AG20443 (cell line): ENCODE measurements around the gene LORICRIN.

Experiments
- DNase-seq: peaks from one replicate; pipeline ENCODE4 v3.0.0; 2012; ENCODE audit warnings: low spot score, mixed read lengths

Gene LORICRIN

GRCh38 chr1:153250166-153250565 is 9.3 kb upstream of the LORICRIN start:
- no peak for DNase-seq

GRCh38 chr1:153251087-153251486 is 8.4 kb upstream of the LORICRIN start:
- DNase-seq, result no peak

GRCh38 chr1:153251562-153251961 is 7.9 kb upstream of the LORICRIN start:
- no peak for DNase-seq

- DNase-seq, result no peak
These were observed 7.5 kb upstream of the LORICRIN start for GRCh38 chr1:153251988-153252387.

- DNase-seq, result no peak
These were observed 6.4 kb upstream of the LORICRIN start for GRCh38 chr1:153253076-153253475.

GRCh38 chr1:153253693-153254092 is 5.8 kb upstream of the LORICRIN start:
- no peak for DNase-seq

- DNase-seq, result no peak
These were observed 1.2 kb downstream of the LORICRIN start for GRCh38 chr1:153260585-153261280.

DNA sequence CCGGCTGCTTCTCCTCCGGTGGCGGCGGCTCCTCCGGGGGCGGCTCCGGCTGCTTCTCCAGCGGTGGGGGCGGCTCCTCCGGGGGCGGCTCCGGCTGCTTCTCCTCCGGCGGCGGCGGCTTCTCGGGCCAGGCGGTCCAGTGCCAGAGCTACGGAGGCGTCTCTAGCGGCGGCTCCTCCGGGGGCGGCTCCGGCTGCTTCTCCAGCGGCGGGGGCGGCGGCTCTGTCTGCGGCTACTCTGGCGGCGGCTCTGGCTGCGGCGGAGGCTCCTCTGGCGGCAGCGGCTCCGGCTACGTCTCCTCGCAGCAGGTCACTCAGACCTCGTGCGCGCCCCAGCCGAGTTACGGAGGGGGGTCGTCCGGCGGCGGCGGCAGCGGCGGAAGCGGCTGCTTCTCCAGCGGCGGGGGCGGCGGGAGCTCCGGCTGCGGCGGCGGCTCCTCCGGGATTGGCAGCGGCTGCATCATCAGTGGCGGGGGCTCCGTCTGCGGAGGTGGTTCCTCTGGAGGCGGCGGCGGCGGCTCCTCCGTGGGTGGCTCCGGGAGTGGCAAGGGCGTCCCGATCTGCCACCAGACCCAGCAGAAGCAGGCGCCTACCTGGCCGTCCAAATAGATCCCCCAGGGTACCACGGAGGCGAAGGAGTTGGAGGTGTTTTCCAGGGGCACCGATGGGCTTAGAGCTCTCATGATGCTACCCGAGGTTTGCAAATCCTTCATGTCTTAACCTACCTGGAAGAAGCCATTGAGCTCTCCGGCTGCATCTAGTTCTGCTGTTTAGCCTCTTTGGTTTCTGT is 2.0 kb downstream of the LORICRIN start:
- peak; percentile 46 for DNase-seq

- DNase-seq, result no peak
These were observed 2.5 kb downstream of the LORICRIN start for GRCh38 chr1:153262070-153262366.

- DNase-seq, result no peak
These were observed 3.1 kb downstream of the LORICRIN start for GRCh38 chr1:153262462-153263157.

DNA sequence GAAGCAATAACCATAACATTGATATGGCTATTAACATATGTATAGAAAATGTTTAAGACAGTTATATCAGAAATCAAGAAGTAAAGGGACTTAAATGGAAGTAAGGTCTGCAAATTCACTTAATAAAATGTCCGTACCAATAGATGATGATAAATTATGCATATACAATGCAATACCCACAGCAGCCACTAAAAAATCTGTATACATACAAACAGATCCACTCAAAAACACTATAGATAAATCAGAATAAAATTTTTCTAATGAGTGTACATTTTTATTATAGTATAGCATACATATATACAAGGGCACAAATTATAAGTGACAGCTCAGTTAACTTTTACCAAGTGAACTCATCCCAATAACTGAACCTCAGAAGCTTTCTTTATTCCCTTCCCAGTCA is 6.0 kb downstream of the LORICRIN start:
- no peak for DNase-seq

DNA sequence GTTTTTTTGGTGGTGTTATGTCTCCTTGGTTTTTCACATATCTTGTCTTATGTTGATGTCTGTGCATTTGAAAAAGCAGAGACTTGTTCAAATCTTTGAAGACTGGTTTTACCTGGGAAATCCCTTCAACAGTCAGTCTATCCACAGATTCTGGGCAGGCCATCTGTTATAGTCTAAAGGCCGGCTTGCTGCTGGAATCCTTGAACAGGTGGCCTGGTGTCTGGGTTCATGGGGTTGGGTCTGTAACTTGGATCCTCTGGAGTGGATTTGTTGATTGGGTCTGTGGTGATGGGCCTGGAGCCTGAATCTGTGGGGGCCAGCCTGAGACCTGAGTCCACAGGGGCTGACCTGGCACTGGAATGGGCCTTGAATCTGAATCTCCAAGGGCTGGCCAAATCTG is 12.2 kb downstream of the LORICRIN start:
- no peak for DNase-seq

- no peak for DNase-seq
These were observed 12.7 kb downstream of the LORICRIN start for GRCh38 chr1:153272186-153272585.

DNA sequence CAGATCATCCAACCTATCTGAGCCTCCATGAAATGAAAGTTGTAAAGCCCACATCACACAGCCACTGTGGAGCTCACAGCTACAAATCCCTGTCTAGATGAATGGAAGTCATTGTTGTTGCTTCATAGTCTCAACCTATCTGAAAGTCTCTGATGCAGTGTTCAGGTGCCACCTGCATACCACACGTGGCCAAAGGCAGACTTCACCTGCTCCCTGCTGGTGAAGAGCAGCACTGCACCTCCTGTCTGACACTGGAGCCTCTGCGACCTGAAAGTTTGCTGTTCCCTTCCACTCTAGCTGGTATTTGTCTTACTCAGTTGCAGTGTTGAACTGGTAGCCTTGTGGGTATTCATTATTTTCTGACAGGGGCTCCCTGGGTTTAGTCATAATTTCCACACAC is 18.4 kb downstream of the LORICRIN start:
- no peak for DNase-seq

- DNase-seq, result peak; percentile 31
These were observed 29.3 kb downstream of the LORICRIN start for GRCh38 chr1:153288634-153289275.

GRCh38 chr1:153291514-153291913 is 32.0 kb downstream of the LORICRIN start:
- no peak for DNase-seq

GRCh38 chr1:153292185-153292584 is 32.7 kb downstream of the LORICRIN start:
- no peak for DNase-seq

DNA sequence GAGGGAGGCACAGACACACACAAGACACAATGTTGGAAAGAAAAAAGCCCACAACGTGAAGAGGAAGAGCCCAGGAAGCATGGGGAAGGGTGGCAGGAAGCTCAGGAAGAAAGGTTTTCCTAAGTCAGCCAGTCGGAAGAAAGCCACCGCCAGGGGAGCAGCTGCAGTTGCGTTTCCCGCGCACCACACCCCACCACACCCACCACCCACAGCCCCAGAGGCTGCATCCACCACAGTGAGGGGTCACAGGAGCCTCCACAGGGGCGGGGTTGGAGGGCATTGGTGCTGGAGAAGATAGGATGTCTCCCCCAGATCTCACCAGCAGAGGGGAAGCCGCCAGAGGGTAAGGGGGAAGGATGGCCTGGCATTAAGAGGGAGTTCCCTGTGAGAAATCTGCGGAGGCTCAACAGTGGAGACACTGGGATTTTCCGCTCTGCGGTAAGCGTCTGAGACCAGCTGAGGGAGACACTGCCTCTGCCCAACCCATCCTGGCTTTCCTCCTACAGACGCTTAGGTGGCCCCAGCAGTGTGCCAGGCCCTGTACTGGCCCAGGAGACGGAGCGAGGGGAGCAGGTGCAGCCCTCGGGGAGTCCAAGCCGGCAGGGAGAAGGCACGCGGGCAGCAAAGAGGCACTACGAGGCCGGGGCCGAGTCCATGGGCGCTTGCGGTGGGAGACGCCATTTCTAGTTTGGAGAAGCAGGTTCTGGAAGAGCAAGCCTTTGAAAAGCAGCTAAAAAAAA is 33.4 kb downstream of the LORICRIN start:
- DNase-seq, result no peak

DNA sequence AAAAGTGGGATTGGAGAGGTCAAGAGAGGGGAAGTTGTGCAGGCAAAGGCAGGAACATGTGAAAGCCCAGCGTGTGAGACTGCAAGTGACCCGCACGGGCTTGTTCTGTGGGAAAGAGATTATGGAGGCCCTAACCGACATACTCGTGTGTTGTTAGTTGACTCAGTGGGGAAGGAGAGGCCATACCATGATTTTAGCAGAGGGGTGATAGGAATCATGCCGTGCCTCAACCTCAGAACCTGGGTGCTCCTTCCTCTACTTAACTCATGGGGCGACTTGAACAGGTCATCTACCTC is 33.9 kb downstream of the LORICRIN start:
- DNase-seq, result no peak

DNA sequence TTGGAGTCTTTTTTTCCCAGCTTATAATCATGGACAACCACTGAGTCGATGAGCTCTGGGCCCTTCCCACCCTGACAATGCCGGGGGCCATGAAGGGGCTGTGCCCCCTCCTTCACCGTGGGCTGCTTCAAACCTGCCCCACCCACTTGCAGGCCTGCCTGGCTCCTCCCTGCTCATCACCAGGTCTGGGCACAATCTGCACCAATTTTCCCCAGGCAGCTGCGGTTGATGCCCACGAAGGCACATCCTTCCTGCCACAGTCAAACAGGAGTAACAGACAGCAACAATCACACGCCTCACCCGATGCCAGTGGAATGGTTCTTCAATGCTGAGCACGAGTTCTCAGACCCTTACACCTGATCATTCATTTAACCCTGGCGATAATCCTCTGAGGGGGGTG is 34.4 kb downstream of the LORICRIN start:
- no peak for DNase-seq

GRCh38 chr1:153302308-153302707 is 42.8 kb downstream of the LORICRIN start:
- no peak for DNase-seq

GRCh38 chr1:153305682-153306081 is 46.2 kb downstream of the LORICRIN start:
- DNase-seq, result no peak
